ENCODE data around the gene ST3GAL5. TPM values are rescaled to one million over a fixed set of nuclear protein-coding genes. Genes with fewer than 3 reads are reported as not detected.

Gene ST3GAL5
- total RNA-seq, 2 experiments from 2014 or later: 21.1 to 21.5 TPM

GRCh38 chr2:85929096-85930050, 40.6 kb upstream of the ST3GAL5 start:
- peaks cover 34% of the 10 kb centered on the region for H3K4me1 Mint-ChIP-seq (ENCODE audit: low read depth)
- no peaks in the 10 kb centered on the region for H3K36me3 Mint-ChIP-seq (ENCODE audit: low read depth)
- TF ChIP-seq CTCF (IDR thresholded peaks at IDR 0.05): no peak
- intact Hi-C loops (cut with micrococcal nuclease): no loop called here
- H3K27me3 Mint-ChIP-seq: no peaks in the 10 kb centered on the region
- H3K27ac Mint-ChIP-seq: no peak overlapping the region
- POLR2A ChIA-PET: interaction anchor here (0.9 to 1.0 kb wide), 2 partner anchors 13 to 107 kb away, joined by 3 read pairs; no protein-coding TSS in a partner anchor
- no peaks in the 10 kb centered on the region for H3K9me3 Mint-ChIP-seq
- no peak overlapping the region for H3K4me3 Mint-ChIP-seq
- DNase-seq: no peak
- ATAC-seq: peak; percentile 14
- CTCF ChIA-PET: interaction anchor here (0.7 to 2.6 kb wide), 4 partner anchors 40 to 151 kb away, joined by 3 to 11 read pairs (median 6); partner anchors contain the start of gene ST3GAL5

GRCh38 chr2:85926931-85927661, 38.3 kb upstream of the ST3GAL5 start:
- POLR2A ChIA-PET: interaction anchor here (1.5 kb wide), 1 partner anchor 153 kb away, joined by 3 read pairs; no protein-coding TSS in a partner anchor
- no peak overlapping the region for H3K27ac Mint-ChIP-seq
- no peaks in the 10 kb centered on the region for H3K9me3 Mint-ChIP-seq
- no peak overlapping the region for H3K4me3 Mint-ChIP-seq
- CTCF ChIA-PET: no interaction called here
- H3K4me1 Mint-ChIP-seq (ENCODE audit: low read depth): peaks cover 17% of the 10 kb centered on the region
- TF ChIP-seq CTCF (IDR thresholded peaks at IDR 0.05): no peak
- H3K27me3 Mint-ChIP-seq: no peaks in the 10 kb centered on the region
- DNase-seq (no peak), ATAC-seq (no peak)
- no peaks in the 10 kb centered on the region for H3K36me3 Mint-ChIP-seq (ENCODE audit: low read depth)
- intact Hi-C loops (cut with micrococcal nuclease): no loop called here

GRCh38 chr2:85926526-85926925, 37.7 kb upstream of the ST3GAL5 start:
- DNase-seq (no peak), ATAC-seq (no peak)
- Mint-ChIP-seq H3K27ac (no peak overlapping the region), H3K9me3 (no peaks in the 10 kb centered on the region), H3K27me3 (no peaks in the 10 kb centered on the region), H3K4me3 (no peak overlapping the region), H3K36me3 (ENCODE audit: low read depth) (no peaks in the 10 kb centered on the region), H3K4me1 (ENCODE audit: low read depth) (peaks cover 14% of the 10 kb centered on the region)
- intact Hi-C loops (cut with micrococcal nuclease): no loop called here
- no peak for TF ChIP-seq CTCF (IDR thresholded peaks at IDR 0.05)
- ChIA-PET CTCF (no interaction called here), POLR2A (no interaction called here)

- ChIA-PET CTCF (no interaction called here), POLR2A (no interaction called here)
- no peak for TF ChIP-seq CTCF (IDR thresholded peaks at IDR 0.05)
- peaks cover 14% of the 10 kb centered on the region for H3K4me1 Mint-ChIP-seq (ENCODE audit: low read depth)
- ATAC-seq: no peak
- no peak overlapping the region for H3K27ac Mint-ChIP-seq
- no peaks in the 10 kb centered on the region for H3K36me3 Mint-ChIP-seq (ENCODE audit: low read depth)
- intact Hi-C loops (cut with micrococcal nuclease): no loop called here
- no peaks in the 10 kb centered on the region for H3K27me3 Mint-ChIP-seq
- DNase-seq: no peak
- H3K9me3 Mint-ChIP-seq: no peaks in the 10 kb centered on the region
- no peak overlapping the region for H3K4me3 Mint-ChIP-seq
Observed at GRCh38 chr2:85925216-85925671, 36.5 kb upstream of the ST3GAL5 start.
